Keratinocyte (primary cell): Measurements from ENCODE around the gene FMN1.

Experiments
- CTCF ChIP-seq, 3 experiments: IDR thresholded peaks in 1 of 3; conservative IDR thresholded peaks in 1 of 3; optimal IDR thresholded peaks in 1 of 3; 2 replicates in 2 of 3; 3 replicates in 1 of 3; pipeline versions ENCODE3 to v1.5.1; 2011; ENCODE audit warnings: low read length in 3 of 3, mild to moderate bottlenecking in 3 of 3, moderate library complexity in 2 of 3, control low read depth in 1 of 3, inconsistent platforms in 1 of 3; ENCODE audit not compliant: insufficient read depth in 2 of 3; ENCODE audit errors: extremely low read depth in 1 of 3
- EZH2 ChIP-seq: IDR thresholded peaks from one replicate; pipeline ENCODE4 v1.6.1; 2012; ENCODE audit warnings: inconsistent platforms, mild to moderate bottlenecking, low read length, moderate library complexity

DNA sequence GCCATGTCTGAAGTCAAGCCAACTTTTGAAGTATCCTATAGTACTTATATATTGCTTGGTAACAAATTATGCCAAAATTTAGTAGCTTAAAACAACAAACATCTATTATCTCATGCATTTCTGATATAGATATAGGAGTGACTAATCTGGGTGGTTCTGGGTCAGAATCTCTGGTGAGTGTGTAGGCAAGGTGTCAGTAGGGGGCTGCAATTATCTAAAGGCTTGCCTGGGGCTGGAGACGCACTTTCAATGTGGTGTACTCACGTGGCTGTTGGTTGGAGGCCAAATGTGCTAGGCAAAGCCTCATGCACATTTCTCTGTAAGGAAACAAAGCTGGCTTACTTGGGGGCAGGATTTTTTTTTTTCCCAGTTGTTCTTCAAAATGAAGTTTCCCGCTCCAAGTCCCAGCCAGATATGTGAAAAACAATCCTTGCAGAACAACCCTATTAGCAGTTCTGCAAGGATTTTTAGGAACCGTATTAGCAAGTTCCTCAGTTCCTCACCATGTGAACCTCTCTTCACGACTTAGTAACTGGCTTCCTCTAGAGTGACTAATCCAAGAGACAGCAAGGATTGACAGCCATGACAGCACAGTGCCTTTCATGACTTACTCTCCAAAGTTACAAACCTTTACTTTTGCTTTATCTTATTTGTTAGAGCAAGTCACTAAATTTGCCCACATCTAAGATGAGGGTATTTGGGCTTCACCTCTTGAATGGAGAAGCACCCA, 450.9 kb downstream of the FMN1 start:
- TF ChIP-seq CTCF (optimal IDR thresholded peaks at IDR 0.05 in 1 of 3, IDR thresholded peaks at IDR 0.05 in 1 of 3, conservative IDR thresholded peaks at IDR 0.05 in 1 of 3; ENCODE audit: extremely low read depth in 1 of 3, insufficient read depth in 2 of 3, low read length in 3 of 3) (no peak), EZH2 (no peak)
